WTC11 (cell line): Measurements from ENCODE around the gene STARD10. TPM values are rescaled to one million over a fixed set of nuclear protein-coding genes. Genes with fewer than 3 reads are reported as not detected.
"Not testable (repeated sequence)": the region's sequence is repeated elsewhere in the genome, so short reads cannot be mapped to it uniquely, and the experiment has no call there.

ENCODE experiments used
- ATAC-seq: fragments of 200-7000 bp; cut with Tn5 transposase; 2 replicates; pipeline ENCODE4 v1.10.0; 2021; ENCODE audit warnings: mild to moderate bottlenecking, moderate library complexity
- CTCF ChIA-PET: fragments of 300-600 bp; sonication (Branson Sonifier 250); formaldehyde crosslinking; loops from one replicate; lab custom pipeline; 2021; ENCODE audit warnings: antibody characterized with exemption; lab: Charles Lee
- POLR2A ChIA-PET: fragments of 350-600 bp; sonication (Branson Sonifier 250); formaldehyde crosslinking; loops from one replicate; lab custom pipeline; 2021; ENCODE audit warnings: antibody characterized with exemption; lab: Charles Lee
- DNase-seq: peaks from one replicate; pipeline ENCODE4 v3.0.0; 2021; ENCODE audit warnings: low spot score
- H3K27ac Mint-ChIP-seq: 2 replicates; pipeline ENCODE4 v1.8.0; 2021; ENCODE audit warnings: mixed read lengths
- H3K27me3 Mint-ChIP-seq: 2 replicates; pipeline ENCODE4 v1.8.0; 2021; ENCODE audit warnings: low read depth, mild to moderate bottlenecking, moderate library complexity, mixed read lengths
- H3K36me3 Mint-ChIP-seq: 2 replicates; pipeline ENCODE4 v1.8.0; 2021; ENCODE audit warnings: mixed read lengths
- H3K4me1 Mint-ChIP-seq: 2 replicates; pipeline ENCODE4 v1.8.0; 2022; ENCODE audit warnings: mixed read lengths
- H3K4me3 Mint-ChIP-seq: 2 replicates; pipeline ENCODE4 v1.8.0; 2021; ENCODE audit warnings: mild to moderate bottlenecking, moderate library complexity, mixed read lengths
- H3K9me3 Mint-ChIP-seq: 2 replicates; pipeline ENCODE4 v1.8.0; 2021; ENCODE audit warnings: mixed read lengths
- CREB1 ChIP-seq: sonication (generic); formaldehyde crosslinking; IDR thresholded peaks from 2 replicates; pipeline ENCODE4 v1.8.0; 2023; ENCODE audit warnings: mild to moderate bottlenecking, missing genetic modification reagents
- EMX1 ChIP-seq: fragments of 250-450 bp; sonication (Bioruptor Pico); IDR thresholded peaks from 2 replicates; pipeline ENCODE4 v1.8.0; 2021; ENCODE audit warnings: mild to moderate bottlenecking
- HMGA2 ChIP-seq: fragments of 250-450 bp; sonication (Bioruptor Pico); IDR thresholded peaks from 2 replicates; pipeline ENCODE4 v1.4.0; 2021; ENCODE audit warnings: mild to moderate bottlenecking, moderate library complexity
- IRF2 ChIP-seq: sonication (generic); formaldehyde crosslinking; IDR thresholded peaks from 2 replicates; pipeline ENCODE4 v1.8.0; 2022; ENCODE audit warnings: low read depth, missing genetic modification reagents, borderline replicate concordance
- NFATC4 ChIP-seq: fragments of 250-450 bp; sonication (Bioruptor Pico); IDR thresholded peaks from 2 replicates; pipeline ENCODE4 v1.9.0; 2021; ENCODE audit warnings: mild to moderate bottlenecking
- RORB ChIP-seq: fragments of 250-450 bp; sonication (Bioruptor Pico); IDR thresholded peaks from 2 replicates; pipeline ENCODE4 v1.9.0; 2021; ENCODE audit warnings: mild to moderate bottlenecking
- TCF7 ChIP-seq: sonication (generic); formaldehyde crosslinking; IDR thresholded peaks from 2 replicates; pipeline ENCODE4 v1.8.0; 2022; ENCODE audit warnings: mild to moderate bottlenecking, low read depth, missing genetic modification reagents, moderate library complexity
- TP53 ChIP-seq: sonication (generic); formaldehyde crosslinking; IDR thresholded peaks from 2 replicates; pipeline ENCODE4 v1.8.1; 2023; ENCODE audit warnings: mild to moderate bottlenecking, missing genetic modification reagents
- ZNF121 ChIP-seq: sonication (generic); formaldehyde crosslinking; IDR thresholded peaks from 2 replicates; pipeline ENCODE4 v1.8.0; 2023; ENCODE audit warnings: missing genetic modification reagents
- ZNF232 ChIP-seq: sonication (generic); formaldehyde crosslinking; IDR thresholded peaks from 2 replicates; pipeline ENCODE4 v1.8.0; 2022; ENCODE audit warnings: mild to moderate bottlenecking, missing genetic modification reagents
- ZNF263 ChIP-seq: sonication (generic); formaldehyde crosslinking; IDR thresholded peaks from 2 replicates; pipeline ENCODE4 v1.8.1; 2022; ENCODE audit warnings: low read depth, mild to moderate bottlenecking, moderate library complexity, missing genetic modification reagents
- ZNF396 ChIP-seq: fragments of 250-450 bp; sonication (Bioruptor Pico); IDR thresholded peaks from 2 replicates; pipeline ENCODE4 v1.8.0; 2021; ENCODE audit warnings: mild to moderate bottlenecking, moderate library complexity, borderline replicate concordance
- ZNF416 ChIP-seq: fragments of 250-450 bp; sonication (Bioruptor Pico); IDR thresholded peaks from 2 replicates; pipeline ENCODE4 v1.9.0; 2021; ENCODE audit warnings: mild to moderate bottlenecking, inconsistent platforms
- total RNA-seq: library from RNA; stranded (reverse); gene quantifications from 3 replicates; pipeline ENCODE4 v1.2.3, GENCODE V29; 2021
- TF ChIP-seq, protein P1 (sequence below): sonication (generic); formaldehyde crosslinking; IDR thresholded peaks from 2 replicates; pipeline ENCODE4 v1.8.0; 2023; ENCODE audit warnings: mild to moderate bottlenecking, missing genetic modification reagents
- TF ChIP-seq, protein P2 (sequence below): sonication (generic); formaldehyde crosslinking; IDR thresholded peaks from 2 replicates; pipeline ENCODE4 v1.8.1; 2022; ENCODE audit warnings: mild to moderate bottlenecking, moderate library complexity, missing genetic modification reagents
- TF ChIP-seq, protein P3 (sequence below): sonication (generic); formaldehyde crosslinking; IDR thresholded peaks from 2 replicates; pipeline ENCODE4 v1.8.0; 2023; ENCODE audit warnings: missing genetic modification reagents
- TF ChIP-seq, protein P4 (sequence below): fragments of 250-450 bp; sonication (Bioruptor Pico); IDR thresholded peaks from 2 replicates; pipeline ENCODE4 v1.9.0; 2021; ENCODE audit warnings: moderate library complexity, mild to moderate bottlenecking, inconsistent platforms, borderline replicate concordance
- TF ChIP-seq, protein P5 (sequence below): sonication (generic); formaldehyde crosslinking; IDR thresholded peaks from 2 replicates; pipeline ENCODE4 v1.8.1; 2023; ENCODE audit warnings: mild to moderate bottlenecking, missing genetic modification reagents
- TF ChIP-seq, protein P6 (sequence below): sonication (generic); formaldehyde crosslinking; IDR thresholded peaks from 2 replicates; pipeline ENCODE4 v1.8.1; 2022; ENCODE audit warnings: missing genetic modification reagents, borderline replicate concordance
- TF ChIP-seq, protein P7 (sequence below): sonication (generic); formaldehyde crosslinking; IDR thresholded peaks from 2 replicates; pipeline ENCODE4 v1.8.0; 2022; ENCODE audit warnings: mild to moderate bottlenecking, missing genetic modification reagents

Gene STARD10
- total RNA-seq, 1 experiment from 2014 or later: 32.0 TPM

DNA sequence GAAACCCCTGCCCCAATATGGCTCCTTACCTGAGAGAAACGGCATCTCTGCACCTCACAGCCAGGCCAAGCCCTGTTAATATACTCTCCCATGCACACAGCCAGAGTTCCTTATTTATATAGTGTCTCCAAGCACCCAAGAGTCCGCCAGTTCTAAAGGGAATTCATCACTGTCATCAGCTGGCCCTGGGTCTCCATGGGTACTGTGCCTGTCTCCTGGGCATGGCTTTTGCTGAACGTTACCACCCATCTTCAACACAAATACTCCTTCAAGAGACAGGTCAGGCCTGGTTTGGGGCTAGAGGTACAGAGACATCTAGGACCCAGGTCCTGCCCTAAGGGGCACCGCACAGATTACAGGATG is 18.7 kb upstream of the STARD10 start:
- ChIA-PET CTCF (interaction anchor here (1.0 to 4.0 kb wide), 23 partner anchors 9 to 477 kb away, joined by 3 to 54 read pairs (median 6); partner anchors contain the start of genes FCHSD2 and STARD10), POLR2A (interaction anchor here (0.7 to 1.4 kb wide), 3 partner anchors 18 to 424 kb away, joined by 3 to 6 read pairs (median 5); partner anchors contain the start of gene STARD10)
- Mint-ChIP-seq H3K27ac (no peak overlapping the region), H3K9me3 (no peaks in the 10 kb centered on the region), H3K36me3 (peaks cover 6% of the 10 kb centered on the region; the same call in 1 of the 2 replicates), H3K4me1 (peaks cover 26% of the 10 kb centered on the region), H3K4me3 (peak overlapping the region; percentile 90), H3K27me3 (peaks cover 22% of the 10 kb centered on the region)
- TF ChIP-seq, protein P1, sequence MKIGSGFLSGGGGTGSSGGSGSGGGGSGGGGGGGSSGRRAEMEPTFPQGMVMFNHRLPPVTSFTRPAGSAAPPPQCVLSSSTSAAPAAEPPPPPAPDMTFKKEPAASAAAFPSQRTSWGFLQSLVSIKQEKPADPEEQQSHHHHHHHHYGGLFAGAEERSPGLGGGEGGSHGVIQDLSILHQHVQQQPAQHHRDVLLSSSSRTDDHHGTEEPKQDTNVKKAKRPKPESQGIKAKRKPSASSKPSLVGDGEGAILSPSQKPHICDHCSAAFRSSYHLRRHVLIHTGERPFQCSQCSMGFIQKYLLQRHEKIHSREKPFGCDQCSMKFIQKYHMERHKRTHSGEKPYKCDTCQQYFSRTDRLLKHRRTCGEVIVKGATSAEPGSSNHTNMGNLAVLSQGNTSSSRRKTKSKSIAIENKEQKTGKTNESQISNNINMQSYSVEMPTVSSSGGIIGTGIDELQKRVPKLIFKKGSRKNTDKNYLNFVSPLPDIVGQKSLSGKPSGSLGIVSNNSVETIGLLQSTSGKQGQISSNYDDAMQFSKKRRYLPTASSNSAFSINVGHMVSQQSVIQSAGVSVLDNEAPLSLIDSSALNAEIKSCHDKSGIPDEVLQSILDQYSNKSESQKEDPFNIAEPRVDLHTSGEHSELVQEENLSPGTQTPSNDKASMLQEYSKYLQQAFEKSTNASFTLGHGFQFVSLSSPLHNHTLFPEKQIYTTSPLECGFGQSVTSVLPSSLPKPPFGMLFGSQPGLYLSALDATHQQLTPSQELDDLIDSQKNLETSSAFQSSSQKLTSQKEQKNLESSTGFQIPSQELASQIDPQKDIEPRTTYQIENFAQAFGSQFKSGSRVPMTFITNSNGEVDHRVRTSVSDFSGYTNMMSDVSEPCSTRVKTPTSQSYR: no peak
- TF ChIP-seq EMX1 (CRISPR knock-in tag) (no peak), ZNF232 (CRISPR knock-in tag) (no peak), ZNF121 (CRISPR knock-in tag) (no peak), HMGA2 (CRISPR knock-in tag) (no peak), RORB (no peak), TCF7 (no peak), CREB1 (CRISPR knock-in tag) (no peak), ZNF263 (CRISPR knock-in tag) (no peak), IRF2 (no peak), NFATC4 (CRISPR knock-in tag) (no peak), TP53 (no peak), ZNF396 (no peak), ZNF416 (CRISPR knock-in tag) (no peak)
- TF ChIP-seq, protein P2, sequence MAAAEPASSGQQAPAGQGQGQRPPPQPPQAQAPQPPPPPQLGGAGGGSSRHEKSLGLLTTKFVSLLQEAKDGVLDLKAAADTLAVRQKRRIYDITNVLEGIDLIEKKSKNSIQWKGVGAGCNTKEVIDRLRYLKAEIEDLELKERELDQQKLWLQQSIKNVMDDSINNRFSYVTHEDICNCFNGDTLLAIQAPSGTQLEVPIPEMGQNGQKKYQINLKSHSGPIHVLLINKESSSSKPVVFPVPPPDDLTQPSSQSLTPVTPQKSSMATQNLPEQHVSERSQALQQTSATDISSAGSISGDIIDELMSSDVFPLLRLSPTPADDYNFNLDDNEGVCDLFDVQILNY: no peak
- TF ChIP-seq, protein P3, sequence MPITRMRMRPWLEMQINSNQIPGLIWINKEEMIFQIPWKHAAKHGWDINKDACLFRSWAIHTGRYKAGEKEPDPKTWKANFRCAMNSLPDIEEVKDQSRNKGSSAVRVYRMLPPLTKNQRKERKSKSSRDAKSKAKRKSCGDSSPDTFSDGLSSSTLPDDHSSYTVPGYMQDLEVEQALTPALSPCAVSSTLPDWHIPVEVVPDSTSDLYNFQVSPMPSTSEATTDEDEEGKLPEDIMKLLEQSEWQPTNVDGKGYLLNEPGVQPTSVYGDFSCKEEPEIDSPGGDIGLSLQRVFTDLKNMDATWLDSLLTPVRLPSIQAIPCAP (CRISPR knock-in tag): no peak
- TF ChIP-seq, protein P4, sequence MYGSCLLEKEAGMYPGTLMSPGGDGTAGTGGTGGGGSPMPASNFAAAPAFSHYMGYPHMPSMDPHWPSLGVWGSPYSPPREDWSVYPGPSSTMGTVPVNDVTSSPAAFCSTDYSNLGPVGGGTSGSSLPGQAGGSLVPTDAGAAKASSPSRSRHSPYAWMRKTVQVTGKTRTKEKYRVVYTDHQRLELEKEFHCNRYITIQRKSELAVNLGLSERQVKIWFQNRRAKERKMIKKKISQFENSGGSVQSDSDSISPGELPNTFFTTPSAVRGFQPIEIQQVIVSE (CRISPR knock-in tag): no peak
- TF ChIP-seq, protein P5, sequence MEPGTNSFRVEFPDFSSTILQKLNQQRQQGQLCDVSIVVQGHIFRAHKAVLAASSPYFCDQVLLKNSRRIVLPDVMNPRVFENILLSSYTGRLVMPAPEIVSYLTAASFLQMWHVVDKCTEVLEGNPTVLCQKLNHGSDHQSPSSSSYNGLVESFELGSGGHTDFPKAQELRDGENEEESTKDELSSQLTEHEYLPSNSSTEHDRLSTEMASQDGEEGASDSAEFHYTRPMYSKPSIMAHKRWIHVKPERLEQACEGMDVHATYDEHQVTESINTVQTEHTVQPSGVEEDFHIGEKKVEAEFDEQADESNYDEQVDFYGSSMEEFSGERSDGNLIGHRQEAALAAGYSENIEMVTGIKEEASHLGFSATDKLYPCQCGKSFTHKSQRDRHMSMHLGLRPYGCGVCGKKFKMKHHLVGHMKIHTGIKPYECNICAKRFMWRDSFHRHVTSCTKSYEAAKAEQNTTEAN: no peak
- TF ChIP-seq, protein P6, sequence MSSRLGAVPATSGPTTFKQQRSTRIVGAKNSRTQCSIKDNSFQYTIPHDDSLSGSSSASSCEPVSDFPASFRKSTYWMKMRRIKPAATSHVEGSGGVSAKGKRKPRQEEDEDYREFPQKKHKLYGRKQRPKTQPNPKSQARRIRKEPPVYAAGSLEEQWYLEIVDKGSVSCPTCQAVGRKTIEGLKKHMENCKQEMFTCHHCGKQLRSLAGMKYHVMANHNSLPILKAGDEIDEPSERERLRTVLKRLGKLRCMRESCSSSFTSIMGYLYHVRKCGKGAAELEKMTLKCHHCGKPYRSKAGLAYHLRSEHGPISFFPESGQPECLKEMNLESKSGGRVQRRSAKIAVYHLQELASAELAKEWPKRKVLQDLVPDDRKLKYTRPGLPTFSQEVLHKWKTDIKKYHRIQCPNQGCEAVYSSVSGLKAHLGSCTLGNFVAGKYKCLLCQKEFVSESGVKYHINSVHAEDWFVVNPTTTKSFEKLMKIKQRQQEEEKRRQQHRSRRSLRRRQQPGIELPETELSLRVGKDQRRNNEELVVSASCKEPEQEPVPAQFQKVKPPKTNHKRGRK: no peak
- TF ChIP-seq, protein P7, sequence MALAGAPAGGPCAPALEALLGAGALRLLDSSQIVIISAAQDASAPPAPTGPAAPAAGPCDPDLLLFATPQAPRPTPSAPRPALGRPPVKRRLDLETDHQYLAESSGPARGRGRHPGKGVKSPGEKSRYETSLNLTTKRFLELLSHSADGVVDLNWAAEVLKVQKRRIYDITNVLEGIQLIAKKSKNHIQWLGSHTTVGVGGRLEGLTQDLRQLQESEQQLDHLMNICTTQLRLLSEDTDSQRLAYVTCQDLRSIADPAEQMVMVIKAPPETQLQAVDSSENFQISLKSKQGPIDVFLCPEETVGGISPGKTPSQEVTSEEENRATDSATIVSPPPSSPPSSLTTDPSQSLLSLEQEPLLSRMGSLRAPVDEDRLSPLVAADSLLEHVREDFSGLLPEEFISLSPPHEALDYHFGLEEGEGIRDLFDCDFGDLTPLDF (CRISPR knock-in tag): no peak
- ATAC-seq (no peak), DNase-seq (no peak)

DNA sequence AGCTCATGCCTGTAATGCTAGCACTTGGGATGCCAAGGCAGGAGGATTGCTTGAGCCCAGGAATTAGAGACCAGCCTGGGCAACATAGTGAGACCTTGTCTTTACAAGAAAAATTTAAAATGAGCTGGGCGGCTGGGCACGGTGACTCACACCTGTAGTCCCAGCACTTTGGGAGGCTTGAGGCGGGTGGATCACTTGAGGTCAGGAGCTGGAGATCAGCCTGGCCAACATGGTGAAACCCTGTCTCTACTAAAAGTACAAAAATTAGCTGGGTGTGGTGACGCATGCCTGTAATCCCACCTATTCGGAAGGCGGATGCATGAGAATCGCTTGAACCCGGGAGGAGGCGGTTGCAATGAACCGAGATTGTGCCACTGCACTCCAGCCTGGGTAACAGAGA is 17.8 kb upstream of the STARD10 start:
- H3K9me3 Mint-ChIP-seq, DNase-seq, H3K36me3 Mint-ChIP-seq, H3K27ac Mint-ChIP-seq, POLR2A ChIA-PET, ATAC-seq, H3K4me3 Mint-ChIP-seq: not testable (repeated sequence)
- H3K27me3 Mint-ChIP-seq: peaks cover 22% of the 10 kb centered on the region
- H3K4me1 Mint-ChIP-seq: peaks cover 26% of the 10 kb centered on the region
- CTCF ChIA-PET: interaction anchor here (0.7 to 4.0 kb wide), 6 partner anchors 14 to 222 kb away, joined by 3 to 54 read pairs (median 6); partner anchors contain the start of gene STARD10
